AG04450 (cell line): ENCODE data around the gene MPDU1. TPM values are rescaled to one million over a fixed set of nuclear protein-coding genes. Genes with fewer than 3 reads are reported as not detected.

ENCODE experiments used
- CTCF ChIA-PET: fragments of 300-600, 350-600 bp; formaldehyde crosslinking; extraction: SDS; loops from one replicate; lab custom pipeline; 2022; ENCODE audit warnings: antibody characterized with exemption, inconsistent platforms; lab: Charles Lee
- POLR2A ChIA-PET: fragments of 350-600 bp; formaldehyde crosslinking; extraction: SDS; loops from one replicate; lab custom pipeline; 2021; ENCODE audit warnings: antibody characterized with exemption, inconsistent platforms; lab: Yijun Ruan, JAX
- DNase-seq: peaks from one replicate; pipeline ENCODE4 v3.0.0-alpha.2; 2011; ENCODE audit warnings: low read depth, low spot score
- H3K27ac ChIP-seq: one replicate; pipeline ENCODE4 v1.5.1; 2012; ENCODE audit warnings: low read depth, low read length, control low read depth
- H3K27me3 ChIP-seq: one replicate; pipeline ENCODE4 v1.6.0; 2012; ENCODE audit warnings: low read length; ENCODE audit not compliant: control insufficient read depth, insufficient read depth
- H3K4me3 ChIP-seq: 2 replicates; pipeline ENCODE4 v1.5.1; 2011; ENCODE audit warnings: mild to moderate bottlenecking, low read depth, low read length, control low read depth
- H3K9me3 ChIP-seq: 2 replicates; pipeline ENCODE4 v1.5.1; 2012; ENCODE audit warnings: low read length; ENCODE audit not compliant: control insufficient read depth, insufficient read depth
- CTCF ChIP-seq: IDR thresholded peaks from 2 replicates; pipeline ENCODE4 v1.5.1; 2011; ENCODE audit warnings: low read depth, low read length, control low read depth, inconsistent platforms
- polyA plus RNA-seq: library from polyadenylated mRNA; depleted of rRNA; stranded (reverse); fragments of >200 nt; gene quantifications from 2 replicates; pipeline ENCODE4 v1.2.3, GENCODE V29; 2011

MPDU1 gene
- polyA plus RNA-seq, 1 experiment, result 131 TPM

DNA sequence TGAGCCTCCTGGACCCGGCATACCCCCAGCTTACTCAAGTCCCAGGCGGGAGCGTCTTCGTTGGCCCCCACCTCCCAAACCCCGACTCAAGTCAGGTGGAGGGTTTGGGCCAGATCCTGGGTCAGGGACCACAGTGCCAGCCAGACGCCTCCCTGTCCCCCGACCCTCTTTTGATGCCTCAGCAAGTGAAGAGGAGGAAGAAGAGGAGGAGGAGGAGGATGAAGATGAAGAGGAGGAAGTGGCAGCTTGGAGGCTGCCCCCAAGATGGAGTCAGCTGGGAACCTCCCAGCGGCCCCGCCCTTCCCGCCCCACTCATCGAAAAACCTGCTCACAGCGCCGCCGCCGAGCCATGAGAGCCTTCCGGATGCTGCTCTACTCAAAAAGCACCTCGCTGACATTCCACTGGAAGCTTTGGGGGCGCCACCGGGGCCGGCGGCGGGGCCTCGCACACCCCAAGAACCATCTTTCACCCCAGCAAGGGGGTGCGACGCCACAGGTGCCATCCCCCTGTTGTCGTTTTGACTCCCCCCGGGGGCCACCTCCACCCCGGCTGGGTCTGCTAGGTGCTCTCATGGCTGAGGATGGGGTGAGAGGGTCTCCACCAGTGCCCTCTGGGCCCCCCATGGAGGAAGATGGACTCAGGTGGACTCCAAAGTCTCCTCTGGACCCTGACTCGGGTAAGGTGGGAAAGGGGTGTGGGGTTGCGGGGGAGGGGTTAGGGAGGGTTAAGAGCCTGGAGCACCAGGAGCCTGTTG lies 20.4 kb upstream of the MPDU1 start:
- no peaks in the 10 kb centered on the region for H3K27me3 ChIP-seq
- POLR2A ChIA-PET, result no interaction called here
- no peak for TF ChIP-seq CTCF
- H3K9me3 ChIP-seq, result no peaks in the 10 kb centered on the region; the same call in 1 of the 2 replicates
- 0 out of 2 replicates have a peak overlapping the region, but pooled peaks have one; percentile 82 for H3K4me3 ChIP-seq
- DNase-seq, result no peak
- no peak overlapping the region for H3K27ac ChIP-seq
- CTCF ChIA-PET, result no interaction called here

DNA sequence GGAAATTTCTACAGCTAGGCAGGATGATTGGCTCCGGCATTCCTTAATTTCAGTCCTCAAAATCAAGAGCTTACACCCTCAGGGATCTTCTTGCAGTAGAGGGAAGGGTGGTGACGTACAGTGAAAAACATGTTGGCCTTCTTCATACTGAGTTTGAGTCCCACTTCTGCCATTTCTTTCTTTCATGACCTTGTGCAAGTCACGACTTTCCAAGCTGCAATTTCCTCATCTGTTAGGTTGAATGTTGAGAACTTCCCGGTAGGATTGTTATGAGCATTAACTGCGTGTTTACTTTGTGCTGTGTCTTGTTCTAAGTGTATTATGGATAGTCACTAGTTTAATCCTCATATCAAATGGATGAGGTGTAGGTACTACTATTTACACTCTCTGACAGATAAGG lies 14.1 kb upstream of the MPDU1 start:
- TF ChIP-seq CTCF, result no peak
- ChIA-PET CTCF (interaction anchor here (1.6 to 3.4 kb wide), 2 partner anchors 8 to 55 kb away, joined by 4 to 24 read pairs; partner anchors contain the start of gene SENP3), POLR2A (interaction anchor here (1.3 kb wide), 1 partner anchor 10 kb away, joined by 3 read pairs; the partner anchor contains the start of gene CD68)
- Histone ChIP-seq H3K9me3 (peaks cover 7% of the 10 kb centered on the region; the same call in 1 of the 2 replicates), H3K27ac (no peak overlapping the region), H3K27me3 (no peaks in the 10 kb centered on the region), H3K4me3 (no peak overlapping the region)
- no peak for DNase-seq

DNA sequence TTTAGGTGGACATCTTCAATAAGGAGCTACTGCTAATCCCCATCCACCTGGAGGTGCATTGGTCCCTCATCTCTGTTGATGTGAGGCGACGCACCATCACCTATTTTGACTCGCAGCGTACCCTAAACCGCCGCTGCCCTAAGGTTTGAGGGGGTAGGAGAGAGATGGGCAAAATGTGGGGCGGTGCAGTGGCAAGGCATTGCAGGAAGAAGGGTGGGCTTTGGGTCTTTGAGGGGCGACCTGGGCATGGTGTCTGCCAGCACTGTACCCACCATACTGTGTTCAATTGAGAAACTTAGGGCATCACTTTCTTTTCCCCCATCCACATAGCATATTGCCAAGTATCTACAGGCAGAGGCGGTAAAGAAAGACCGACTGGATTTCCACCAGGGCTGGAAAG lies 13.3 kb upstream of the MPDU1 start:
- POLR2A ChIA-PET, result interaction anchor here (1.3 kb wide), 1 partner anchor 9 kb away, joined by 3 read pairs; the partner anchor contains the start of gene CD68
- CTCF ChIA-PET, result interaction anchor here (1.6 to 3.4 kb wide), 2 partner anchors 9 to 56 kb away, joined by 4 to 24 read pairs; partner anchors contain the start of gene SENP3

GRCh38 chr17:7572338-7572587 lies 11.4 kb upstream of the MPDU1 start:
- Histone ChIP-seq H3K4me3 (peak overlapping the region; percentile 72), H3K27ac (peak overlapping the region; percentile 85), H3K27me3 (no peaks in the 10 kb centered on the region), H3K9me3 (peaks cover 7% of the 10 kb centered on the region; the same call in 1 of the 2 replicates)
- no peak for TF ChIP-seq CTCF
- ChIA-PET POLR2A (interaction anchor here (0.5 to 4.8 kb wide), 3 partner anchors 12 to 99 kb away, joined by 6 to 44 read pairs (median 7); partner anchors contain the start of gene MPDU1), CTCF (interaction anchor here (1.2 to 3.4 kb wide), 2 partner anchors 11 to 17 kb away, joined by 4 to 24 read pairs; partner anchors contain the start of gene SENP3)
- DNase-seq, result no peak

More for the DNA sequence above, 13.3 kb upstream of the MPDU1 start:
- Histone ChIP-seq H3K9me3 (peaks cover 7% of the 10 kb centered on the region; the same call in 1 of the 2 replicates), H3K4me3 (no peak overlapping the region), H3K27me3 (no peaks in the 10 kb centered on the region), H3K27ac (no peak overlapping the region)
- DNase-seq, result no peak
- no peak for TF ChIP-seq CTCF
